Measurements from ENCODE around the gene RMRP.

GRCh38 chr9:35639631-35640030, 18.2 kb downstream of the RMRP start:
- TF ChIP-seq CTCF (IDR thresholded peaks at IDR 0.05), result no peak
- TF ChIP-seq POLR2A (IDR thresholded peaks at IDR 0.05), result no peak
